IMR-90 (cell line): ENCODE measurements around the gene GRK5. TPM values are rescaled to one million over a fixed set of nuclear protein-coding genes. Genes with fewer than 3 reads are reported as not detected.

Source experiments
- ATAC-seq: fragments of 200-7000 bp; cut with Tn5 transposase; 2 replicates; pipeline ENCODE4 v1.9.1; 2020; ENCODE audit warnings: low read depth, mild to moderate bottlenecking, moderate library complexity
- BruUV-seq: library from RNA; stranded (reverse); fragments of 400-500 nt; replicated peaks from 2 replicates; lab custom pipeline; 2021; lab: Mats Ljungman, UMichigan
- CTCF ChIA-PET: fragments of 300-600 bp; formaldehyde crosslinking; extraction: SDS; loops from one replicate; lab custom pipeline; 2021; ENCODE audit warnings: antibody characterized with exemption; lab: Yijun Ruan, JAX
- POLR2A ChIA-PET: fragments of 300-600 bp; sonication (Branson Sonifier 250); formaldehyde crosslinking; loops from one replicate; lab custom pipeline; 2022; ENCODE audit warnings: antibody characterized with exemption; ENCODE audit not compliant: unreplicated experiment; lab: Charles Lee
- DNase-seq: peaks from one replicate; pipeline ENCODE4 v3.0.0; 2013
- H2AFZ ChIP-seq: replicated peaks from 2 replicates; pipeline ENCODE3; 2013; ENCODE audit warnings: low read length, mild to moderate bottlenecking; ENCODE audit not compliant: poor library complexity
- H2AK5ac ChIP-seq: 2 replicates; pipeline ENCODE4 v1.6.1; 2013; ENCODE audit warnings: low read depth, low read length, inconsistent platforms
- H2AK9ac ChIP-seq: replicated peaks from 2 replicates; pipeline ENCODE3; 2013; ENCODE audit warnings: mild to moderate bottlenecking, low read depth, low read length, moderate library complexity; ENCODE audit not compliant: poor library complexity
- H2BK120ac ChIP-seq: 2 replicates; pipeline ENCODE4 v1.6.1; 2013; ENCODE audit warnings: low read depth, low read length, inconsistent platforms
- H2BK15ac ChIP-seq: 3 replicates; pipeline ENCODE4 v1.6.1; 2013; ENCODE audit warnings: low read depth, low read length, inconsistent platforms
- H2BK20ac ChIP-seq: 2 replicates; pipeline ENCODE4 v1.6.1; 2013; ENCODE audit warnings: low read depth, mild to moderate bottlenecking, inconsistent platforms, low read length, moderate library complexity
- H2BK5ac ChIP-seq: 2 replicates; pipeline ENCODE4 v1.6.1; 2013; ENCODE audit warnings: mild to moderate bottlenecking, low read depth, low read length, inconsistent platforms; ENCODE audit not compliant: poor library complexity, severe bottlenecking
- H3K14ac ChIP-seq: replicated peaks from 2 replicates; pipeline ENCODE4 v1.6.1; 2013; ENCODE audit warnings: low read depth, low read length, inconsistent platforms
- H3K18ac ChIP-seq: 2 replicates; pipeline ENCODE4 v1.6.1; 2013; ENCODE audit warnings: low read depth, low read length, control low read depth
- H3K23ac ChIP-seq: 2 replicates; pipeline ENCODE4 v1.6.1; 2013; ENCODE audit warnings: low read depth, low read length, inconsistent platforms
- H3K27ac ChIP-seq: 2 replicates; pipeline ENCODE4 v1.5.1; 2013; ENCODE audit warnings: mild to moderate bottlenecking, control low read depth, low read length; ENCODE audit not compliant: insufficient read depth
- H3K27me3 ChIP-seq: 2 replicates; pipeline ENCODE4 v1.6.1; 2013; ENCODE audit warnings: low read length; ENCODE audit not compliant: control insufficient read depth, insufficient read depth
- H3K36me3 ChIP-seq: 2 replicates; pipeline ENCODE4 v1.6.1; 2013; ENCODE audit warnings: low read length, mixed read lengths; ENCODE audit not compliant: control insufficient read depth, insufficient read depth
- H3K4ac ChIP-seq: 2 replicates; pipeline ENCODE4 v1.6.1; 2013; ENCODE audit warnings: low read depth, low read length, inconsistent platforms
- H3K4me1 ChIP-seq: 2 replicates; pipeline ENCODE4 v1.6.1; 2013; ENCODE audit warnings: low read length, mixed read lengths; ENCODE audit not compliant: control insufficient read depth, insufficient read depth
- H3K4me2 ChIP-seq: 2 replicates; pipeline ENCODE4 v1.6.1; 2013; ENCODE audit warnings: low read depth, mild to moderate bottlenecking, control low read depth, low read length, moderate library complexity
- H3K4me3 ChIP-seq: 2 replicates; pipeline ENCODE4 v1.5.1; 2013; ENCODE audit warnings: low read depth, mild to moderate bottlenecking, control low read depth, low read length, moderate library complexity; ENCODE audit not compliant: insufficient read depth
- H3K56ac ChIP-seq: 2 replicates; pipeline ENCODE4 v1.6.1; 2013; ENCODE audit warnings: low read length, inconsistent platforms; ENCODE audit not compliant: insufficient read depth; ENCODE audit errors: extremely low read depth
- H3K79me1 ChIP-seq, 2 experiments: 2 replicates each; pipeline ENCODE4 v1.6.1; 2013; ENCODE audit warnings: low read length in 2 of 2, inconsistent platforms in 1 of 2, low read depth in 1 of 2
- H3K9ac ChIP-seq: 2 replicates; pipeline ENCODE4 v1.6.1; 2013; ENCODE audit warnings: low read depth, low read length, control low read depth
- H3K9me1 ChIP-seq: 2 replicates; pipeline ENCODE4 v1.6.1; 2013; ENCODE audit warnings: low read length, inconsistent platforms; ENCODE audit not compliant: insufficient read depth
- H3K9me3 ChIP-seq: 2 replicates; pipeline ENCODE4 v1.6.1; 2013; ENCODE audit warnings: low read length; ENCODE audit not compliant: control insufficient read depth, insufficient read depth
- H4K20me1 ChIP-seq: 2 replicates; pipeline ENCODE4 v1.6.1; 2013; ENCODE audit warnings: low read length, inconsistent platforms; ENCODE audit not compliant: insufficient read depth
- H4K5ac ChIP-seq: 2 replicates; pipeline ENCODE4 v1.6.1; 2013; ENCODE audit warnings: mild to moderate bottlenecking, low read depth, low read length, control low read depth
- H4K8ac ChIP-seq, 2 experiments: 2 replicates each; pipeline ENCODE4 v1.6.1; 2013; ENCODE audit warnings: low read depth in 2 of 2, low read length in 2 of 2, control low read depth in 1 of 2, inconsistent platforms in 1 of 2
- H4K91ac ChIP-seq: 2 replicates; pipeline ENCODE4 v1.6.1; 2013; ENCODE audit warnings: low read depth, low read length, inconsistent platforms; ENCODE audit not compliant: insufficient read depth
- BHLHE40 ChIP-seq: fragments of 150-350 bp; IDR thresholded peaks from 2 replicates; pipeline ENCODE4 v1.6.1; 2016; ENCODE audit warnings: mild to moderate bottlenecking, low read depth, low read length
- CEBPB ChIP-seq: IDR thresholded peaks from 2 replicates; pipeline ENCODE4 v1.6.1; 2012; ENCODE audit warnings: low read depth, low read length, improper control_type of control experiment
- CHD1 ChIP-seq: IDR thresholded peaks from 2 replicates; pipeline ENCODE4 v1.6.1; 2012; ENCODE audit warnings: low read depth, low read length, improper control_type of control experiment
- FOS ChIP-seq: fragments of 150-350 bp; IDR thresholded peaks from 2 replicates; pipeline ENCODE4 v1.6.1; 2016; ENCODE audit warnings: low read depth, low read length
- MAFK ChIP-seq: IDR thresholded peaks from 2 replicates; pipeline ENCODE4 v1.6.1; 2012; ENCODE audit warnings: low read depth, low read length, improper control_type of control experiment
- MAZ ChIP-seq: IDR thresholded peaks from 2 replicates; pipeline ENCODE4 v1.6.1; 2012; ENCODE audit warnings: low read depth, mild to moderate bottlenecking, low read length, improper control_type of control experiment, moderate library complexity, borderline replicate concordance
- NFE2L2 ChIP-seq: fragments of 150-350 bp; IDR thresholded peaks from 2 replicates; pipeline ENCODE4 v1.6.1; 2016; ENCODE audit warnings: low read depth, mild to moderate bottlenecking, low read length
- POLR2A ChIP-seq: IDR thresholded peaks from 2 replicates; pipeline ENCODE4 v1.6.1; 2012; ENCODE audit warnings: mild to moderate bottlenecking, low read depth, low read length
- RAD21 ChIP-seq: IDR thresholded peaks from 2 replicates; pipeline ENCODE4 v1.6.1; 2012; ENCODE audit warnings: low read length, improper control_type of control experiment
- RCOR1 ChIP-seq: IDR thresholded peaks from 2 replicates; pipeline ENCODE4 v1.6.1; 2012; ENCODE audit warnings: mild to moderate bottlenecking, low read length, improper control_type of control experiment; ENCODE audit not compliant: insufficient replicate concordance
- SMC3 ChIP-seq: fragments of 150-350 bp; IDR thresholded peaks from 2 replicates; pipeline ENCODE4 v1.6.1; 2016; ENCODE audit warnings: low read depth, mild to moderate bottlenecking, antibody characterized with exemption, low read length, moderate library complexity
- USF2 ChIP-seq: fragments of 150-350 bp; IDR thresholded peaks from 2 replicates; pipeline ENCODE4 v1.6.1; 2017; ENCODE audit warnings: mild to moderate bottlenecking, antibody characterized with exemption, low read length, low read depth
- WGBS, 2 experiments: methylation state at CpG; one replicate each; pipeline versions ENCODE4 v1.1.5 to v1.1.7; 2013; ENCODE audit warnings: missing lambda C conversion rate in 2 of 2; ENCODE audit not compliant: insufficient read length in 1 of 2; ENCODE audit errors: extremely low coverage in 2 of 2; 5-methylcytosine and 5-hydroxymethylcytosine counted together
- dilution Hi-C: fragments of 300-500 bp; cut with HindIII; formaldehyde crosslinking; loops from one replicate; pipeline ENCODE4 v1.14.3; 2018; ENCODE audit warnings: low sequenced_read_pairs; ENCODE audit not compliant: unreplicated experiment
- in situ Hi-C: fragments of 300-500 bp; cut with MboI; formaldehyde crosslinking; loops from 3 replicates; pipeline ENCODE4 v1.14.3; 2019; ENCODE audit warnings: low sequenced_read_pairs, inconsistent platforms, mixed read lengths
- intact Hi-C: fragments of 100-400 bp; cut with micrococcal nuclease; formaldehyde crosslinking; loops from 2 replicates; pipeline ENCODE4 v1.10.0; 2022
- polyA plus RNA-seq, 3 experiments: library from polyadenylated mRNA; depleted of rRNA; stranded (reverse); fragments of >200 nt; gene quantifications; 2 replicates each; pipeline ENCODE4 v1.2.3, GENCODE V29; 2012; ENCODE audit warnings: low replicate concordance in 1 of 3
- total RNA-seq: library from RNA; depleted of rRNA; stranded (reverse); fragments of >200 nt; gene quantifications from 2 replicates; pipeline ENCODE4 v1.2.3, GENCODE V29; 2012
- TF ChIP-seq, protein P1 (sequence below): fragments of 150-350 bp; IDR thresholded peaks from 2 replicates; pipeline ENCODE4 v1.6.1; 2016; ENCODE audit warnings: low read depth, mild to moderate bottlenecking, low read length, moderate library complexity, borderline replicate concordance
- TF ChIP-seq, protein P2 (sequence below): conservative IDR thresholded peaks from 2 replicates; pipeline ENCODE4 v1.5.1; 2012; ENCODE audit warnings: mild to moderate bottlenecking, low read depth, low read length, improper control_type of control experiment

The GRK5 gene
- total and polyA plus RNA-seq, 2 of the 4 experiments (the other 2 are of a cell fraction), result 12.9 to 16.3 TPM

DNA sequence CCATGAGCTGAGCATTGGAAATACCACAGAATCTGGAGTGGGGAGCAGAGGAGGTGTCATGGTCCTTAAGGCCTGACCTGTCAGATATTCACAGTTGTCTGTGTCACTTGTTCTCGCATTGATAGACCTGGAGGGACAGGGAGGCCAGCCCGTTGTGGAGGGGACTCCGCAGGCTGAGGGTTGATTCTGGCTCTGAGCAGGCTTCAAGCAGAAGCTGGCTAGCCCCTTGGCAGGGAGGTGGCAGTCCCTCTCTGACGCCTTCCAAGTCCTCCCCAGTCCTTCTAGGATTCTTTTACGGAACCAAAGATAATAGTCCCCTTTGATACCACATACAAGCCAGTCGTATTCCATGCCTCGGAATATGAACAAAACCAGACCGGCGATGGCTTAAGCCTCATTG is 65.4 kb downstream of the GRK5 start:
- H4K20me1 ChIP-seq, result peaks cover 88% of the 10 kb centered on the region
- in situ Hi-C loops (no loop called here), dilution Hi-C loops (no loop called here), intact Hi-C loops (loop anchor here (5.0 kb wide), 1 partner anchor 140 kb away; no protein-coding TSS in a partner anchor)
- ChIA-PET CTCF (interaction anchor here (2.6 kb wide), 1 partner anchor 66 kb away, joined by 7 read pairs; the partner anchor contains the start of gene GRK5), POLR2A (no interaction called here)
- no peak overlapping the region for H2BK20ac ChIP-seq
- H3K36me3 ChIP-seq, result peaks cover 5% of the 10 kb centered on the region
- H3K56ac ChIP-seq, result no peak overlapping the region
- H3K23ac ChIP-seq, result no peak overlapping the region
- no peak overlapping the region for H3K18ac ChIP-seq
- no peak overlapping the region for H2BK120ac ChIP-seq
- peaks cover 31% of the 10 kb centered on the region for H3K9me1 ChIP-seq
- H3K14ac ChIP-seq, result no peak overlapping the region
- no peak overlapping the region for H4K5ac ChIP-seq
- no peak overlapping the region for H3K4me3 ChIP-seq
- H2BK5ac ChIP-seq, result no peak overlapping the region
- H3K9ac ChIP-seq, result no peak overlapping the region
- H3K27me3 ChIP-seq, result no peaks in the 10 kb centered on the region
- ATAC-seq, result no peak
- TF ChIP-seq NFE2L2, result no peak
- no peak for TF ChIP-seq RAD21
- no peak for TF ChIP-seq SMC3
- TF ChIP-seq POLR2A, result no peak
- TF ChIP-seq RCOR1, result no peak
- TF ChIP-seq MAFK, result no peak
- no peak for TF ChIP-seq FOS
- no peak for TF ChIP-seq CEBPB
- TF ChIP-seq, protein P1, sequence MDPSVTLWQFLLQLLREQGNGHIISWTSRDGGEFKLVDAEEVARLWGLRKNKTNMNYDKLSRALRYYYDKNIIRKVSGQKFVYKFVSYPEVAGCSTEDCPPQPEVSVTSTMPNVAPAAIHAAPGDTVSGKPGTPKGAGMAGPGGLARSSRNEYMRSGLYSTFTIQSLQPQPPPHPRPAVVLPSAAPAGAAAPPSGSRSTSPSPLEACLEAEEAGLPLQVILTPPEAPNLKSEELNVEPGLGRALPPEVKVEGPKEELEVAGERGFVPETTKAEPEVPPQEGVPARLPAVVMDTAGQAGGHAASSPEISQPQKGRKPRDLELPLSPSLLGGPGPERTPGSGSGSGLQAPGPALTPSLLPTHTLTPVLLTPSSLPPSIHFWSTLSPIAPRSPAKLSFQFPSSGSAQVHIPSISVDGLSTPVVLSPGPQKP, result no peak
- no peak for TF ChIP-seq CHD1
- TF ChIP-seq, protein P2, sequence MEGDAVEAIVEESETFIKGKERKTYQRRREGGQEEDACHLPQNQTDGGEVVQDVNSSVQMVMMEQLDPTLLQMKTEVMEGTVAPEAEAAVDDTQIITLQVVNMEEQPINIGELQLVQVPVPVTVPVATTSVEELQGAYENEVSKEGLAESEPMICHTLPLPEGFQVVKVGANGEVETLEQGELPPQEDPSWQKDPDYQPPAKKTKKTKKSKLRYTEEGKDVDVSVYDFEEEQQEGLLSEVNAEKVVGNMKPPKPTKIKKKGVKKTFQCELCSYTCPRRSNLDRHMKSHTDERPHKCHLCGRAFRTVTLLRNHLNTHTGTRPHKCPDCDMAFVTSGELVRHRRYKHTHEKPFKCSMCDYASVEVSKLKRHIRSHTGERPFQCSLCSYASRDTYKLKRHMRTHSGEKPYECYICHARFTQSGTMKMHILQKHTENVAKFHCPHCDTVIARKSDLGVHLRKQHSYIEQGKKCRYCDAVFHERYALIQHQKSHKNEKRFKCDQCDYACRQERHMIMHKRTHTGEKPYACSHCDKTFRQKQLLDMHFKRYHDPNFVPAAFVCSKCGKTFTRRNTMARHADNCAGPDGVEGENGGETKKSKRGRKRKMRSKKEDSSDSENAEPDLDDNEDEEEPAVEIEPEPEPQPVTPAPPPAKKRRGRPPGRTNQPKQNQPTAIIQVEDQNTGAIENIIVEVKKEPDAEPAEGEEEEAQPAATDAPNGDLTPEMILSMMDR, result no peak
- TF ChIP-seq BHLHE40, result no peak
- no peak for TF ChIP-seq MAZ
- no peak for TF ChIP-seq USF2
- H3K4me2 ChIP-seq, result no peak overlapping the region
- no peaks in the 10 kb centered on the region for H3K9me3 ChIP-seq
- H3K4me1 ChIP-seq, result peaks cover 44% of the 10 kb centered on the region
- peak overlapping the region; percentile 43; the same call in 1 of the 2 replicates for H2AK5ac ChIP-seq
- H2BK15ac ChIP-seq, result no peak overlapping the region
- peak overlapping the region; percentile 15 for H2AK9ac ChIP-seq
- no peak overlapping the region for H3K27ac ChIP-seq
- H3K79me1 ChIP-seq, result peaks cover 60 to 91% of the 10 kb centered on the region in 2 experiments
- WGBS, 2 experiments, result 100% methylated on average over 2 of the region's 9 CpGs; no CpG with 5 or more reads in 1 of the 2 experiments
- no peak overlapping the region for H3K4ac ChIP-seq
- no TSS peak for BruUV-seq
- H4K91ac ChIP-seq, result 0 out of 2 replicates have a peak overlapping the region, but pooled peaks have one; percentile 18
- no peak overlapping the region; a peak in 1 of 4 replicates for H4K8ac ChIP-seq
- DNase-seq, result no peak
- H2AFZ ChIP-seq, result no peak overlapping the region
